Fibroblast of mammary gland (primary cell): ENCODE data around the gene MGAT5.

Source experiments
- DNase-seq: peaks from one replicate; pipeline ENCODE4 v3.0.0-alpha.2; 2010; ENCODE audit warnings: low read depth
- H3K4me3 ChIP-seq: 2 replicates; pipeline ENCODE4 v1.5.1; 2011; ENCODE audit warnings: low read depth, mild to moderate bottlenecking, low read length, moderate library complexity; ENCODE audit not compliant: control insufficient read depth
- CTCF ChIP-seq: conservative IDR thresholded peaks from 2 replicates; pipeline ENCODE4 v1.5.1; 2011; ENCODE audit warnings: low read depth, low read length, inconsistent platforms; ENCODE audit not compliant: control insufficient read depth, insufficient read depth

Gene MGAT5

DNA sequence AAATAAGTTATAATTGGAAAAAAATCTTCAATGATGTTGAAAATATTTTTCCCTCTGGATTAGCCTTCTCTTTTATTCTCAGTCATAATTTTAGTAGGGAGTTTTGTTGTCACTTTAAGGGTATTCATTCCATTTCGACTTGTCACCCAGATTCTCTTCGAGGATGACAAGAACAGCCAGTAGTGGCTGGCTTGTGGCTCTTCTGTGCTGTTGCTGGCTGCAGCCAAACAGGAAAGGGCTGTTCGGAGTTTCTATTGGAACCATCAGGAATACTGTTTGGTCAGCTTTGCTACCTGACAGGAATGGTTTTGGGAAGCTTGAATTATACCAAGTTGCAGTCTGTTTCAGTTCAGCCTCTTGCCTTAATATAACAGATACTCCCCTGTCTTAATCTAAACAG lies 41.6 kb downstream of the MGAT5 start:
- TF ChIP-seq CTCF: no peak
- H3K4me3 ChIP-seq: no peak overlapping the region
- no peak for DNase-seq

DNA sequence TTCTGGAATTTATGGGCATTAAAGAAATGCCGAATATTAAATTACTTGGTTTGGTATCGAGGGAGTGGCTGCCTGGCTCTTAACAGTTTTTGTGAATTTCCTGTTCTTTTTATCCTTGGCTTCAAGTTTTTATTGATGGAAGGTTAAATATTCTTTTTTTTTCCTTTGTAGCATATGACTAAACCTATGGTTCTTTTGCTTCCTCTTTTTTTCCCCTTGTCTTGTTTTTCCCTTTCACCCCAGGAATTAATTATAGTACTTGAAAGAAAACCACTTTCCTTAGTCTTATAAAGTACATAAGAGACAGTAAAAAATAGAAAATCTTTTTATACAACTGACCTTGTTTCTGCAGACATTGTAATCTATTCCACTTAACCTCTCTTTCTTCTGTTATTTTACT lies 42.4 kb downstream of the MGAT5 start:
- no peak for TF ChIP-seq CTCF
- no peak for DNase-seq
- no peak overlapping the region for H3K4me3 ChIP-seq

GRCh38 chr2:134299334-134299733 lies 45.5 kb downstream of the MGAT5 start:
- no peak for DNase-seq
- no peak for TF ChIP-seq CTCF
- no peak overlapping the region for H3K4me3 ChIP-seq

DNA sequence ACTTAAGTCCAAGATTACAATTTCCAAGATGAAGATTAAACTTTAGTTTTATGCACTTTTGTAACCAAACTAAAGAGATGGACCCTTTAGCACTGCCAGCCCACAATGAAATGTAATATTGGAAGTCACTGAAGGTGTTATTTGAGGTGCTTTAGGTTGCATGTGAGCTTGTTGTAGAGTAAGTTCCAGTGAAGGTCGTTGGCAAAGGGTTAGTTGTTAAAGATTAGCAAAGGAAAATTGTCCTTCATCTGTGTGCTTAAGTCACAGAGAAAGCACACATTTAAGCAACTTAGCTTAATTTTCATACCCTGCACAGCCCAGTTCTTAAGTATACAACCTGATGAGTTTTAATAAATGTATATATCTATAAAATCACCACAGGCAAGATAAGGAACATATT lies 46.7 kb downstream of the MGAT5 start:
- TF ChIP-seq CTCF: no peak
- H3K4me3 ChIP-seq: no peak overlapping the region
- no peak for DNase-seq

GRCh38 chr2:134301099-134301927 lies 47.4 kb downstream of the MGAT5 start:
- H3K4me3 ChIP-seq: no peak overlapping the region
- TF ChIP-seq CTCF: no peak
- DNase-seq: peak; percentile 51

GRCh38 chr2:134301928-134302260 lies 48.0 kb downstream of the MGAT5 start:
- no peak for DNase-seq
- no peak for TF ChIP-seq CTCF
- no peak overlapping the region for H3K4me3 ChIP-seq
